ENCODE measurements around the gene KLHL13.
"Not testable (repeated sequence)": the region's sequence is repeated elsewhere in the genome, so short reads cannot be mapped to it uniquely, and the experiment has no call there.

Gene KLHL13

DNA sequence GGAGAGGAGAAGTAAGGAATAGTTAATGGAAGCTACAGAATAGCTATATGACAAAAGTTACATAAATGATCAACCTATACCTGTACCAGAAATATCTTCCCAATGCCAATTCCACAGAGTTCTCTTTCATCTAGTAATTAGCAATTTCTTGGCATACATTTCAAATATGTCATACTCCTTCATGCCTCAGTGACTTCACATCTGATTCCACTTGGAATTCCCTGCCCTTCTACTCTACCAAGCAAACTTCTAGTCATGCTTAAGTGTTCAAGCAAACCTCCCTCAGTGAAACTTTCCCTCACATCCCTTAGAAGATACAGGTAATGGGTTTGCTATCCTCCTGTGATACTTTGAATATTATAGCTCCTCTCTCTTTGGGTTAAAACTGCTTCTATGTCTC, 127.1 kb downstream of the KLHL13 start:
- no peak for DNase-seq

DNA sequence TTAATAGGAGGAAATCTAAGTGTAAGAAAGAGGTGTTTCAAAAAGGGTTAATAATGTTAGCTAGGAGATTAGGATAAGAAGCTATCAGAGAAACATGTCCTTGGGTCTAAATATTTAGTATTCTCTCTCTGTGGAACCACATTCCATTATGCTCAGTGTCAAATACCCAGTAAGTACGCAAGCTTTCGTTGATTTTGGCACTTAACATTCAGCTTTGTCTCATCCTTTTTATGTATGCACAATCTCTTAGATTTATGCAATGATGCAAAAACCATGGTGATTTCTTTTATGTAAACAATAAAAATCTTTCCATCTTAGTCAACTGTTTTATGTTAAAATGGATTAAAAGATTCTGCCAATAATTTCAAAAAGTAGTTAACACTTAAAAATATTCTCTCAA, 129.2 kb downstream of the KLHL13 start:
- no peak for DNase-seq

DNA sequence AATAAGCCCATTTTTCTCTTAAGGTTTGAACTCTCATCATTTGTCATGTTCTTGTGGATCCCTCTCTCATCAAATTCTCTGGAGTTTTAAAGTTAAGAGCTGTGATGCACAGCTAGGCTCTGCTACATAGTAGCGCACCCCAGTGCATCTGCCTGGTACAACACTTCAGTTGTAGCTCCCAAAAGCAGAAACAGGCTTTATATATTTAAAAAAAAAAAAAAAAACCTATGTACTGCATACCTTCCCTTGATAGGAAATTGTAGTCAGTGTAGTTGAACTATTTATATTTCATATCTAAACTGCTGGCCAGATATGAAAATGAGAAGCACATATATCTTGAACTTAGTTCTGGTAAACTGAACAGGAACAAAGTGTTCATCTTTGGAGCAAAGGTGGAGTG, 131.4 kb downstream of the KLHL13 start:
- no peak for DNase-seq

DNA sequence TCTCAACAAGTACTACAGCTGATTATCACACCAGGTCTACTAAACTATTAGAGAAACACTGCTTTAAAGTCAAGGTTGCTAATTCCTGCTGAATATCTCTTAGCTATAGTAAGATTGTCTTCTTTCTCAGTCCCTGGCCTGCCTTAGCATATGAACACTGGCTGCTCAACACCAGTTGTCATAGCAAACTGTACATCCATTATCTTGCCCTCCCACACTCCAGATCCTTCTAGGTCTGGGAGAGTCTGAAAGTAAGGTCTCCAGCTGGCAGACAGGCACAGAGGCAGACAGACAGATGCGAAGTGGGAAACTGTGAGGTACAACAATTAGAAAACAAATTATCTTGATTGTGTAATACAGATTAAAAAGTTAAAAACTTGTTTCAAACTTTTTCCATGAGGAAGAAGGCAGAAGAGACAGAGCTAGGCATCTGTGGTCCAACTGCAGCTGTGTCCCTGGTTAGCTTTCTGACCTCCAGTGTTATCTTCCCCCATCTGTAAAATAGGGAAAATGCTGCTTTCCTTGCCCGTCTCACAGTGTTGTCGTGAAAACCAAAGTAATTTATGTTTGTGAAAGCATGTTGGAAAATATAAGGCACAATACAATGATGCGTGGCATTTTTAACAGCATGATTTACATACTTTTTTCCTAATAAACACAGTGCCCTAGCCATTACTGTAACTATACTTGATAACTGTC, 133.8 kb downstream of the KLHL13 start:
- DNase-seq = no peak

DNA sequence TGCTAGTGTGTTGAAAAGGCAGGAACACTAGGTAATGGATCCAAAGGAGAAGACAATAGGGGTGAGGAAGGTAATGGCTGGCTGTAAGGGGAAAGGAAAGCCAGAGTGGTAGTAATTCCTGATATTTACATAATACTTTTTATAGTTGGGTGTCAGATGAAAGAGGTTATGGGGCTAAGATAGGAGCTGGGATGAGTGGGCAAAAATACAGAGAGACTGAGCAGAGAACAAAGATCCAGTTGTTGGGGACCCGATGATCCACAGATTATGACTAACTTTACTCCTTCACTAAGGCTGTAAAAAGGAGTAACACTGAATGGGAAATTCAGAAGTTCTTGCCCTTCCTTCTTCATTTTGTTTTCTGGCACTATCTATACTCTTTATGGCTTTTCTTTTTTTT, 138.2 kb downstream of the KLHL13 start:
- DNase-seq = no peak

DNA sequence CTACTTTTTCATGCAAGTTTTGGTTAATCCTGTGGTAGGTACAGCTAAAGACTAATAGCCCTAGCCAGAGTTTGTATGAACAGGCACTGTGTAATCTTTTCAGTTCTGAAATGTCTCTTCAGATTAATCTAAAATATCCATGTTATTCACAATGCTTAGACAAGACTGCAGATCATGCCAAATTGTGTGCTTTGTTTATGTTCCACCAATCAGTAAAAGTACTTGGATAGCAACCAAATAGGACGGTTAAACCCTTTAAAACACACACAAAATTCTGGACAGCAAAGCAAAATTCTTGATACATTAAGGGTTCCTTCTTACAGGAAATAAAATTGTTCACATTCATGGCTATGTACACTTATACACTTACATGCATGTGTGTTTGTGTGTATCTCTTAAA, 139.1 kb downstream of the KLHL13 start:
- no peak for DNase-seq

DNA sequence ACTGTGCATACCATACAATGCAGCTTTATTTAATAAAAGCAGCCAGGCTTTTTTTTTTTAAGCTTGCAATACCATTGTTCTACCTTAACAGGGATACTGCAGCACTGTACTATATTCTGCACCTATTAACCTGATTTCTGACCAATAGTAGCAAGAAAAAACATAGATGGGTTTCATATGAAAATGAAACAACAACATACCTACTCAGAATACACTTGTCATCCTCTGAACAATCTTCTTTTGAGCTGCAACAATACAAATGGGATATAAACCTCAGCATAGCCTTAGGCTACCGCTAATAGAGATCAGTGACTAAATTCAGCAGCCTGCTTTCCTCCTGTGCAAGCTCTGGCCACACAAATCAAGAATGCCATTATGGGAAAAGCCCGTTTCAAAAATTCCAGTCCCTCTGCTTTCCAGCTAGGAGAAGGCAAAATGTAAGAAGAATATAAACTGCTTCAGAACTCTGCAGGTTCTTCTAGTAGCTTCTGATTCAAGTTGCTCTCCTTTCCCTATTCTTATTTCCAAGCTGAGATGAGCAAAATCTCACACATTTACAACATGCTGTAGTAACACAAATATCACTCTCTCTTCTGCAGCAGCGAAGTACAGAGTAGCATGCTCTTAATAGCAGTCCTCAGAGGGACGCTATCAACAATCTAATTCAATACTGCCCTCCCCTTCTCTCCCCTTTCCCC, 143.4 kb downstream of the KLHL13 start:
- no peak for DNase-seq

DNA sequence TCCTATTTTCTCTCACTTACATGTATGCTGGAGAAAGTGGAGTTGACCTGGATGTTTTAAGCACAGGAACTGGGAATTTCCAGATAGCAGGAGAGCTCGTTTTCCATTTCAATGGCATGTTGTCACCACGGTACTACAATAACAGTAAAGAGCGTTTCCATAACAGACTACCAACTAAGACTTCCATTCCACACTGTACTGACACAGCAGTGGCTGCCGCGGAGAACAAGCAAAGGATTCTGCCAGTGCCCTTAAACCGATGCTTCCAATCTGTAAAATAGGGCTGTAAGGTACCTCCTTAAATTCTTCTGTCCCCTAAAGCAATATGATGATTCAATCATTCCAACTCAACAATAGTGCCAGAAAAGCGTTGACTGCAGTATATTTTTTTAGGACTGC, 143.9 kb downstream of the KLHL13 start:
- no peak for DNase-seq

DNA sequence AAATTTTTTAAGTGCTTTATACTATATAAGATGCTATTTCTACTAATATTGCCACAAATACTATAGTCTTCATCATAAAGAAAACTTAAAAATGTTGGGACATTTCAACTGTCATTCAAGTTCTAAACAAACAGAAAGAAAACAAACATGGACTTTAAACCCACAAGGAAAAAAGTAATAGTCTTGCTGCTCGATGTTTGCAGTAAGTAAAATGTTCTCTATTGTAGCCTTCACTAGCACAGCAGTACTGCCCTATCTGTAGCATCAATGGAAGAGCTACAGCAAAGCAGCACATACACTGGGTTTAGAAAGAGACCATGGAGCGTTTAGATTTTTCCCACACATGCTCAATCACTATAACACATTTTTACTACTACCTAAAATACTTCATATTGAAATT, 146.8 kb downstream of the KLHL13 start:
- DNase-seq = no peak

DNA sequence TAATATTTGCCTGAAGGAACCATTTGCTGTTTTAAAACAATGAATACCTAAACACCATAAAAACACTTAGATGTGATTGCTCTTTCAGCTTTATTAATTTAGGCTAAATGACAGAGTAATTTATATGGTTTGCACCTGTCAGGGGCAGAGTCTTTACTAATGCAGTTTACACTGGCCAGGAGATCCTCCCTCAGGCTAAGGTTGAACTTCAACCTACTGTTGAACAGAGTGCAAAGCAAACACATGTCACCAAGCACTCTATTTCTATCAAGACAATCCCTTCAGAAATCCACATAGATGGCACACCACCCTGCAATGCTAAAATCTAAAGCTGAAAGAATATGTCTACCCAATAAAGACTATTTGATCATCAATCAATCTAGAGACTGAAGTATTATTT, 147.3 kb downstream of the KLHL13 start:
- no peak for DNase-seq

DNA sequence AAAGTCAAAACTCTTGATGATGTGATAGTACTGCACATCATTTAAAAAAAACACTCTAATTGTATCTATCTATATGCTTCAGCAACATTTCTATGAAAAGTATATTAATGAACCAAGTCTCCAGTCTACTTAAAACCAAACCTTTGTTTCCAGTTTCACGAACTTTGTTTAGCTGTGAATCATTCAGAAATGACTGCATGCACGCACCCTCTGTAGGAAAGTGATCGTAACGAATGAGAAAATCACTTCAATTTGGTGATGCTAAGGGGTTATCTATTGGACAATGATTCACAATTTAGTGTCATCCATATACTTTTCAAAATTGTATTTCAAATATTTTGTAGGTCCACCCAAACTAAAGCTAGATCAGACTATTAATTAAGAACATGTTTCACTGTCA, 157.6 kb downstream of the KLHL13 start:
- no peak for DNase-seq

DNA sequence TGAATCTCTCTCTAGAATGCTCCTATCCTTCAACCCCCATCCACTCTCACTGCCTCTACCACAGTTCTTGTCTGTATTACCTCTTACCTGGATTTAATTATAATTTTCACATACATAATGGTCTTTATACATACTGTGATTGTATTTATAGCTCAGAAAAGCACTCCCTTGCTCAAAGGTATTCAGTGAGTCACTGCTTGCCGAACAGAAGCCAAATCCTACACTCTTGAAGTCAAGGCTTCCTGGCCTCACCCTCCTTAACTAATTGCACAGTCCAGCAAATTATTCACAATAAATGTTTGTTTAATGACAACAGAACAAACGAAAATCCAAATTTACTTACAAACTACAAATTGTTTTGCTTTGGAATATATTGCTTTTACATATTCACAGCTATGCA, 159.5 kb downstream of the KLHL13 start:
- DNase-seq = no peak

DNA sequence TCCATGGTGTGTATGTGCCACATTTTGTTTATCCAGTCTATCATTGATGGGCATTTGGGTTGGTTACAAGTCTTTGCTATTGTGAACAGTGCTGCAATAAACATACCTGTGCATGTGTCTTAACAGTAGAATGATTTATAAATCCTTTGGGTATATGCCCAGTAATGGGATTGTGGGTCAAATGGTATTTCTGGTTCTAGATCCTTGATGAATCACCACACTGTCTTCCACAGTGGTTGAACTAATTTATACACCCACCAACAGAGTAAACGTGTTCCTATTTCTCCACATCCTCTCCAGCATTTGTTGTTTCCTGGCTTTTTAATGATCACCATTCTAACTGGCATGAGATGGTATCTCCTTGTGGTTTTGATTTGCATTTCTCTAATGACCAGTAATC, 177.3 kb downstream of the KLHL13 start:
- not testable (repeated sequence) for DNase-seq

DNA sequence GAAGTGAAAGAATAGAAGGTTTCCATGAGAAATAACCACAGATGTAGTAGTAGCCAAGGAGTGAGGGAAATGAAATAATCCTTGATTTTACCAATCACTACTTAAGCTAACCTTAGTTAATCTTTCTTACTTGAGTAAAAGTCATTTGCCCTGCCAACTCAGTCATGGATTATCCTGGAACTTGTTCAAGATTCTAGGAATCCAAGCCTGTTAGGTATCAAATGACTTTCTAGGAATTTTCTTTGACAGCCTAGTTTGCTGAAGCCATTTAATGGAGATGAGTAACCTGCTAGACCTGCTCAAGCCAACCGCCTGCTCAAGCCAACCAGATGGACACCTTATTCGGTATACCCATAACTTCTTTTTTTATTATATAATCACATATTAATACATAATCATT, 180.5 kb downstream of the KLHL13 start:
- no peak for DNase-seq

DNA sequence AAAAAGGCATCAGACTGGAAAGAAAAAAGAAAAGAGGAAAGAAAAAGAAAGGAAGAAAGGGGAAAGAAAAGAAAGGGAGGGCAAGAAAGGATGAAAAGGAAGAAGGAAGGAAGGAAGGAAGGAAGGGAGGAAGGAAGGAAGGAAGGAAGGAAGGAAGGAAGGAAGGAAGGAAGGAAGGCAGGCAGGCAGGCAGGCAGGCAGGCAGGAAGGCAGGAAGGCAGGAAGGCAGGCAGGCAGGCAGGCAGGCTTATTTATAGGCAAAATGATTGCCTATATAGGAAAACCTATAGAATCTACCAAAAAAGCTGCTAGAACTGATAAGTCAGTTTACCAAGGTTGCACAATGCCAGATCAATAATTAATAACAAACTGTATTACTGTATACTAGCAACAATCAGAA, 186.5 kb downstream of the KLHL13 start:
- not testable (repeated sequence) for DNase-seq

DNA sequence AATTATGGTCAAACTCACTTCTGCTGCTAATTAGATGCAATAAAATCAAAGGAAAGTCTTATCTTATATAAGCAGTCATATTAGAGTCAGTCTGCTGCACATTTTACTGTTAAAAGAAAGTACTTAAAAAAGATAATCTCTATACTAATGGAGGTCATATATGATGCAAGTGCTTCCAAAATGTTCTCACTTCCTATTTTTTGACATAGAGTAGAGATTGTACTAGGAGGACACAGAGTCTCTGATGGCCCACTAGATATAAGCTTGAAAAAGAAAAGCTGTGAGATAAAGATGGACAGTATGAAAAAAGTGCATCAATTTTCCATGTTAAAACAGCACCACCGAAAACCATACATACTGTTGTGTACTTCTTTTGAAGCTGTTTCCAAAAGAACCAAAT, 196.9 kb downstream of the KLHL13 start:
- DNase-seq = no peak

DNA sequence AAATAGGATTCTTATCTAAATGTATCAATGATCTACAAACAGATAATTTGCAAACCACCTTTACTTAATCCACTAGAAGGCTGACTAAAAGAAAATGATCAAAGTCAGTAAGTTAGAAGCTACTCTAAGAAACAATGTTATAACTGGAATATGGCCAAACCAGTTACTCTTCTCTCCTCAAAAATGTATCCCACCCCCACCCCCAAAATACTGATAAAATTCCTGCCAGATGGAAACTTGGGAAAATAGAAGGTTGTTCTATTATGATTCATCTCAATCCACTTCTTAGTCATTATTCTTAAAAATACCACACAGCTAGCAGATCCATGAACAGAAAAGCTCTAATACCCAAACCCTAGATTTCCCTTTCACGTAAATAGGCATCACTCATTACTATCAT, 206.4 kb downstream of the KLHL13 start:
- DNase-seq = no peak

DNA sequence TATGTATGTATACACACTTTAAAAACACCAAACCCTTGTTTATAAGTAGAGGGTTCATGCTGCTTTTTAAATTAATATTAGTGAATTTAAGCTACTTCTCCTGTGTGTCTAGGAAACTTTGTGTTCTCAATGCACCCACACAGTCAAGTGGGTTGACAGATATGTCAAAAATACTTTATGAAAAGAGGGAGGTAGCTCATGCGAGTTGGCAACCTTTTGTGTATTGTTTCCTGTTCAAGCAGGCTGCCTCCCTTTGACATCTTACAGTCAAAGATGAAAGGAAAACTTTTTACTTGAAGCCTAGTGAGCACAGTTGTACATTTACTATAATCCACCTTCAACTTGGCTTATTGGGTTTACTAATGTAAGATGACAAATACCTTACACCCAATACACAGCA, 218.4 kb downstream of the KLHL13 start:
- DNase-seq = no peak

DNA sequence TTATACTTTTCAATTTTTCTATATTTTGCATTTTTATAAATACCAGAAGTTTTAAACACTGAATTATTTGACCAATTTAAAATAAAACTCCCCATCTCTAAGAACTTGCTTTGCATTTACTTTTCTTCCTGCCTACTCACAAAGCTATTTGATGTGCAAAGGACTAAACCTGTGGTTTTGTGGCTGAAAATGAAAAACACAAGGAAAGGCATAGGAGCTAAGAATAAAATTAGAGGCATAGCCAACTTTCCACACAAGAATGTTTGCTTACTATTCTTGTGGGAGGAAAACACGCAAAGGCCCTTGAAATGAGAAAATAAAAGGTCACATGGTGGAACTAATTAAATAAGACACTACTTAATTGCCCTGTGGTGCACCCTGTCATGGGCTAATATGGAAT, 221.2 kb downstream of the KLHL13 start:
- no peak for DNase-seq

DNA sequence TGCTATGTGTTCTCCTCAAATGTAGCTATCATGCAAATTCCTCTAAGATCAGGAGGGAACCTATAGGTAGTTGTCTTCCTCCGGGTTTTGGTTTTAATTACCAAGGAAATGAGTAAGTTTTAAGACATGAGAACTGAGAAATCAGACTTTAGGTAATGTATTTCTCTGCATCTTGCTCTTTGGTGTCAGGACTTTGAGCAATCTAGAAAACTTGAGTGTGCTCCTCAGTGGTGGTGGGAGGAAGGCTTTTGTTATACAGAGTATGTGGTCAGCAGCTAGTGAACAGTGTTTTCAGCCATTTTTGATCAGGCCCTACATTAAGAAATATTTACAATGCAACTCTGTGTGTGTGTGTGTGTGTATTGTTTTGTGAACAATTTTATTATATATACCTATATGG, 224.1 kb downstream of the KLHL13 start:
- no peak for DNase-seq

DNA sequence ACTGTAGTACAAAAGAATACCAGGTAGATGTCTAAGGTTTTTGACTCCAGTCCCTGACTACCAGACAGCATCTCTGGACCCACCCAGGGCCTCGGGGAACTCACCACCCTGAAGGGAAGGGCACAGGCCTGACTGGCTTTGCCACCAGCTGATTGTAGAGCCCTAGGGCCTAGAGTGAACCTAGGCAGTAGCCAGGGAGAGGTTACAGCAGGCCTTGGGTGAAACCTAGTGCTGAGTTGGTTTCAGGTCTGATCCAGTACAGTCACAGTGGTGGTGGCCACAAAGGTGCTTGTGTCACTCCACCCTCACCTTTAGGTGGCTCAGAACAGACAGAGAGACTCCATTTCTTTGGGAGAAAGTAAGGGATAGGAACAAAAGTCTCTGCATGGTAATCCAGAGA, 244.8 kb downstream of the KLHL13 start:
- DNase-seq = no peak

DNA sequence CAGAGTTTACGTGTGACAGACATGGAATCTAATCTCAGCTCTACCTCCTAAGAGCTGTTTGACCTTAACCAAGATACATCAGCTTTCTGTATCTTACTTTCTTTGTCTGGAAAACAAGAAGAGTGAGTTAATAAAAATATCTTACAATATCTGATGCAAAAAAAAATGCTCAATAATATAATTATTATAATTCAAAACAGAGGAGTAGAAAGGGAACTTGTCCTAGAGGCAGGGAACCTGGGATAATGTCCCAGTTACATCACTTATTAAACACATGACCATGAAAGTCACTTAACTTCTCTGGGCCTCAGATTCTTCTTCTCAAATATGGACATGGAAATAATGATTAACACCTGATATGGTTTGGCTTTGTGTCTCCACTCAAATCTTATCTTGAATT, 256.1 kb downstream of the KLHL13 start:
- DNase-seq = no peak

DNA sequence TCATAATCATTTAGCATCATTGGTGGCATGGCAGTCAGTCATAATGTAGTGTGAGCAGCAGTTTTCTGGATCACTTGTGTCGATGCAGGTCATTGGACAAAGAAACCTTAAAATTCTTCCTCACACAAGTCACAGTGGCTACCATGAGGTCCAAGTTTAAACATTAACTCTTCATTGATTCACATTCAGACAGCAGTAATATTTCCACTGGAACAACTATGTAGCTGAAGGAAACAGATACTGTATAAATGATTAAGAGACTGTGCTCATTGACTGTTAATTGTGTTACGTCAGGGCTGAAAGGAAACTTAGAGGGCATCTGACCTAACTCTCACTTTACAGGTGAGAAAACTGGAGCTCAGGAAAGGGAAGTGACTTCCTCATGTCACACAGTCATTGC, 261.8 kb downstream of the KLHL13 start:
- DNase-seq = no peak

DNA sequence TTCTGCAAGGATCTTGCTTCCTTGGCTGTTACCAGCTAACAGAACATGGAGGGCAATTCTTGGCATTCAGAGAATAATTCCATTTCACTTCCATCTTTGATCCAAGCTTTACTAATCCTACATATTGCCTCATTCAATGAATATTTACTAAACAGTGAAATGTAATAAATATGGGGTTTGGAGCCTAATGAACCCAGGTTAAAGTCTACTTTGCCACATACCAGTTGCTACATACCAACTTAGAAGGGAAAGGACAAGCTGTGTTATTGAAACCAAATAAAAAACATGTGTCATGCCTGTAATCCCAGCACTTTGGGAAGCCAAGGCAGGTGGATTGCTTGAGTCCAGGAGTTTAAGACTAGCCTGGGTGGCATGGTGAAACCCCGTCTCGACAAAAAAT, 265.6 kb downstream of the KLHL13 start:
- no peak for DNase-seq

Data from hematopoietic multipotent progenitor cell treated with erythropoietin and hydrocortisone succinate and interleukin-3 and kit ligand, for 8 days (in vitro differentiated cells).